Nephron progenitor cell (in vitro differentiated cells): ENCODE results near the gene APOBEC3C.
A peak's percentile ranks its signal among the peaks of the same experiment; 100 is the strongest.
"Not testable (repeated sequence)": the region's sequence is repeated elsewhere in the genome, so short reads cannot be mapped to it uniquely, and the experiment has no call there.

ENCODE experiments used
- DNase-seq: peaks from one replicate; pipeline ENCODE4 v3.0.0; 2021
- H3K27ac Mint-ChIP-seq: 2 replicates; pipeline ENCODE4 v1.8.0; 2021; ENCODE audit warnings: mild to moderate bottlenecking, moderate library complexity, mixed read lengths
- H3K27me3 Mint-ChIP-seq: 2 replicates; pipeline ENCODE4 v1.8.0; 2021; ENCODE audit warnings: mild to moderate bottlenecking, low read depth, mixed read lengths; ENCODE audit not compliant: poor library complexity
- H3K36me3 Mint-ChIP-seq: 2 replicates; pipeline ENCODE4 v1.8.0; 2021; ENCODE audit warnings: low read depth, mixed read lengths
- H3K4me1 Mint-ChIP-seq: 2 replicates; pipeline ENCODE4 v1.8.0; 2021; ENCODE audit warnings: mixed read lengths
- H3K4me3 Mint-ChIP-seq: 2 replicates; pipeline ENCODE4 v1.8.0; 2021; ENCODE audit warnings: mild to moderate bottlenecking, moderate library complexity, mixed read lengths
- H3K9me3 Mint-ChIP-seq: 2 replicates; pipeline ENCODE4 v1.8.0; 2021; ENCODE audit warnings: mild to moderate bottlenecking, moderate library complexity, mixed read lengths
- TF ChIP-seq, protein P1 (sequence below): fragments of 200-600 bp; sonication (generic); IDR thresholded peaks from 2 replicates; pipeline ENCODE4 v1.5.0; 2021; ENCODE audit warnings: antibody characterized with exemption

The APOBEC3C gene

DNA sequence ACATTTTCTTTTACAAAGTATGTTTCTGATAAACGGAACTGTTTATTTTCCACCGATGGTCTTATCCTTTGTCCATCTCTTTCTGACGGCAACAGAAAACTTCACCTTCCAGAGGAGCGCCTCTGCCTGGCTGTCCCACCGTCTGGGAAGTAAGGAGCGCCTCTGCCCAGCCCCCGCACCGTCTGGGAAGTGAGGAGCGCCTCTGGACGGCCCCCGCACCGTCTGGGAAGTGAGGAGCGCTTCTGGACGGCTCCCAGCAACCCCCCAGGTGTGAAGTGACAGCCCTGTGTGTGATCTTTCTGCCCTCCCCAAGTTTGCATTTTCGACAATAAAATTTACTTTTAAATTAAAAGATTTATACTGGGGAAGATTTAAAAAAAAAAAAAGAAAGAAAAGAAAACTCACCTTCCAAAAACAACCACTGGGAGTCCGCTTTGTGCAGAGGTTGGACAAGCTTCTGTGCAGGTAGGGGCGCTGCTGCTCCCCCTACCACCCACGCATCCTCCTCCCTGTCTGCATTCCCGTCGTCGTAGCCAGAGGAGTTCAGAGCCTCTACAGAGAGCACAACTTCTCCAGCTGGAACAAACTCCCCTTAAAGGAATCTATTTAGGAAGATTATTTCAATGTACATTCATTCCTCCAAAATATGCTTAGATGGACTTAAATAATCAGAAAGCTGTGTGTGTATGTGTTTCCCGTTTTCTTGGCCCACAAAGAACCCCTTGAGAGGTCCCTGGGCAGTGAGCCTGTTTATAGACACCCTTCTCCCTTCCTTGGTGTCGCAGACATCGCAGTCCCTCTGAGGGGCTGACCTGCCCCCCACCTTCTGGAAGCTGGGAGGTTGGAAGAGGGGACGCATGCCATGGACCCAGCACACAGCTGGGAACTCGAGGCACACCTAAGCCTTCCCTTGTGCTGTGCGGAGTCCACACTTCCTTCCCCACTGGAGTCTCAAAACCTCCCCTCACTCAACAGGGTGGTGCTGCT, 32.8 kb upstream of the APOBEC3C start:
- TF ChIP-seq, protein P1, sequence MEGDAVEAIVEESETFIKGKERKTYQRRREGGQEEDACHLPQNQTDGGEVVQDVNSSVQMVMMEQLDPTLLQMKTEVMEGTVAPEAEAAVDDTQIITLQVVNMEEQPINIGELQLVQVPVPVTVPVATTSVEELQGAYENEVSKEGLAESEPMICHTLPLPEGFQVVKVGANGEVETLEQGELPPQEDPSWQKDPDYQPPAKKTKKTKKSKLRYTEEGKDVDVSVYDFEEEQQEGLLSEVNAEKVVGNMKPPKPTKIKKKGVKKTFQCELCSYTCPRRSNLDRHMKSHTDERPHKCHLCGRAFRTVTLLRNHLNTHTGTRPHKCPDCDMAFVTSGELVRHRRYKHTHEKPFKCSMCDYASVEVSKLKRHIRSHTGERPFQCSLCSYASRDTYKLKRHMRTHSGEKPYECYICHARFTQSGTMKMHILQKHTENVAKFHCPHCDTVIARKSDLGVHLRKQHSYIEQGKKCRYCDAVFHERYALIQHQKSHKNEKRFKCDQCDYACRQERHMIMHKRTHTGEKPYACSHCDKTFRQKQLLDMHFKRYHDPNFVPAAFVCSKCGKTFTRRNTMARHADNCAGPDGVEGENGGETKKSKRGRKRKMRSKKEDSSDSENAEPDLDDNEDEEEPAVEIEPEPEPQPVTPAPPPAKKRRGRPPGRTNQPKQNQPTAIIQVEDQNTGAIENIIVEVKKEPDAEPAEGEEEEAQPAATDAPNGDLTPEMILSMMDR = peak; percentile 28
- H3K27ac Mint-ChIP-seq = no peak overlapping the region
- H3K9me3 Mint-ChIP-seq = peaks cover 62% of the 10 kb centered on the region
- peaks cover 13% of the 10 kb centered on the region for H3K36me3 Mint-ChIP-seq
- H3K27me3 Mint-ChIP-seq = peaks cover 12% of the 10 kb centered on the region
- H3K4me1 Mint-ChIP-seq = peaks cover 20% of the 10 kb centered on the region
- peak; percentile 33 for DNase-seq
- H3K4me3 Mint-ChIP-seq = no peak overlapping the region

DNA sequence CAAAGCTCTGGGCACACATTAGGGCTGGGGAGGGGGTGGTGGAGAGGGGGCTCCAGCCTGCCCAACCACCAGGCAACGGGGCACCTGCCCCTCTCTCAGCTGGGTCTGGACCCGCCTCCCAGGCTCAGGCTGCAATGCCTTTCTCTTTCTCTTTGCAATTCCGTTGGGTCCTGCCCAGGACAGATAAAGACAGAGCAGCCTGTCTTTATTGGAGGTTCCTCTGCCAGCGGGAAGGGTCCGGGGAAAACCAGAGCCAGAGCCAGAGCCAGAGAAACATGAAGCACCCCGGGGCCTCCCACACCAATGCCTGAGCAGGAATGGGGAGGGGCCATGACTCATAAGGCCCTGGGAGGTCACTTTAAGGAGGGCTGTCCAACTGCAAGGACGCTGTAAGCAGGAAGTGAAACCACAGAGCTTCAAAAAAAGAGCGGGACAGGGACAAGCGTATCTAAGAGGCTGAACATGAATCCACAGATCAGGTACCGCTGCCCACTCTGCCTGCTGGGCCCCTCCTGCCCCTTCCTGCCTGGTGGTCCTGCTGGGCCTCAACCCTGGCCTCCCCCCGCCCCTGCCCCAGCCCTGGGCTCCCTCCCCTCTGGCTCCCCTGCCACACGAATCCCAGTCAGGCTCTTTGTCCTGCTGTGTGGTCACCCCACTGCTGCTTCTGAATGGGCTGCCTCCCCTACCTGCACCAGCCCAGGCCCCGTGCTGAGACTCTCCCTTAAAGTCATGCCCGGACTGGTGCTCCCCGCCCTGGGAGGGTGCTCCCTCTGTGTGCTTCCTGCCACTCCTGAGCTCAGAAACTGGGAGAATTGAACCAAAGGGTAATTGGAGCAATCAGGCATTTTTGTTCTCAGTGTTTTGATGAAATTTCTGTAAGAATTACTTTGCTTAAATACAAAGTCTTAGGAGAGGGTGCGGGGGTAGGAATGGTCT, 31.8 kb upstream of the APOBEC3C start, which contains the start of gene APOBEC3B:
TSS of gene APOBEC3B (plus strand) at position 356 of the 936 bp plus-strand sequence. CDS start at position 463, 107 bp downstream.
- peak within 1 kb of the TSS; percentile 69 for H3K4me3 Mint-ChIP-seq
- peak; percentile 52 for DNase-seq
- peaks cover 13% of the 10 kb centered on the region for H3K27me3 Mint-ChIP-seq
- peaks cover 53% of the 10 kb centered on the region for H3K9me3 Mint-ChIP-seq
- H3K27ac Mint-ChIP-seq = peak within 1 kb of the TSS; percentile 91
- TF ChIP-seq, protein P1 = no peak
- H3K36me3 Mint-ChIP-seq = peaks cover 13% of the 10 kb centered on the region
- peaks cover 21% of the 10 kb centered on the region for H3K4me1 Mint-ChIP-seq

DNA sequence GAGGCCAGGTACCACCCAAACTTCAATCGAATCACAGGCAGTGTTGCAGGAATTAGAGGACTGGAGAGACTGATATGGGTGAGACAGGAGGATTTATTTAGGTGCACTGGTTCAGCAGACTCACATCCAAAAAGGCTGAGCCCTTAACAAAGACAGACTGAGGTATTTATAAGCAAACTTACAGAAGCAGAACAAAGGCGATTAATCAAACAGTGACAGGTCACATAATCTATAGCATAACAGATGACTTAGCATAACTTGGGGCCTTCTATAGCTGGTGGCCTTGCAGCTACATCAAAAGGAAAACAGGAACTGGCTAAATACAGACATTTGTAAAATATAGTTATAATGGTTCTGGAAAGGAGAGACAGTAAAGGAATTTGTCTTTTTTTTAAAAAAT, 29.8 kb upstream of the APOBEC3C start:
- TF ChIP-seq, protein P1 = no peak
- Mint-ChIP-seq H3K36me3 (peaks cover 10% of the 10 kb centered on the region), H3K27ac (no peak overlapping the region), H3K27me3 (peaks cover 16% of the 10 kb centered on the region), H3K9me3 (peaks cover 40% of the 10 kb centered on the region), H3K4me3 (no peak overlapping the region), H3K4me1 (peaks cover 27% of the 10 kb centered on the region)
- DNase-seq = no peak

DNA sequence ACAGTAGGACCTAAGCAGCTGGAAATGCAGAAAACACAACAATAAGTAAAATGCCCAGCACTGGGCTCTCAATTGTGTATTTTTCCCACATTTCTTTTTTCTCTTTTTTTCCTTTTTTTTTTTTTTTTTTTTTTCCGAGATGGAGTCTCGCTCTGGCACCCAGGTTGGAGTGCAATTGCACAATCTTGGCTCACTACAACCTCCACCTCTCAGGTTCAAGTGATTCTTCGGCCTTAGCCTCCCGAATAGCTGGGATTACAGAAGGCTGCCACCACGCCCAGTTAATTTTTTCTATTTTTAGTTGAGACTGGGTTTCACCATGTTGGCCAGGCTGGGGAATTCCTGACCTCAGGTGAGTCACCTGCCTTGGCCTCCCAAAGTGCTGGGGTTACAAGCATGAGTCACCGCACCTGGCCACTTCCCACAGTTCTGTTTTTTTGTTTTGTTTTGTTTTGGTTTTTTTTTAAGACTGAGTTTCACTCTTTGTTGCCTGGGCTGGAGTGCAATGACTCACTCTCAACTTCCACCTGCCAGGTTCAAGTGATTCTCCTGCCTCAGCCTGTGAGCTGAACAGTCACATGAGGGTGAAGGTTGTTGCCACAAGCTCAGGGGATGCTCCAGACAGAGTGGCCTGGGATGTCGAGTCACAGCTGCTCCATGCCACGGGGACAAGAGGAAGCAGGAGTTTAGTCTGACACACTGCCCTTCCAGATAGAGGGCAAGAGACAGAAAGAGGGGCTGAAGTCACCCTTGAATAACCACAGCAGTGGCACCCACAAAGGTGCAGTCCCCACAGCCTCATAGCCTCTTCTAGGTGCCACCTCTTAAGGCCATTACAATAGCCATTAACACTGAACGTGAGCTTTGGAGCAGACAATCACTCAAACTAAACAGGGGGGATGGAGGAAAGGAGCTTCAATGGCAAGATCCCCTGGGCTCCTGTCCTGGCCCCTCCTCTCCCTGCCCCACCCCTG, 29.0 kb upstream of the APOBEC3C start:
- DNase-seq, H3K36me3 Mint-ChIP-seq: not testable (repeated sequence)
- peaks cover 37% of the 10 kb centered on the region for H3K9me3 Mint-ChIP-seq

DNA sequence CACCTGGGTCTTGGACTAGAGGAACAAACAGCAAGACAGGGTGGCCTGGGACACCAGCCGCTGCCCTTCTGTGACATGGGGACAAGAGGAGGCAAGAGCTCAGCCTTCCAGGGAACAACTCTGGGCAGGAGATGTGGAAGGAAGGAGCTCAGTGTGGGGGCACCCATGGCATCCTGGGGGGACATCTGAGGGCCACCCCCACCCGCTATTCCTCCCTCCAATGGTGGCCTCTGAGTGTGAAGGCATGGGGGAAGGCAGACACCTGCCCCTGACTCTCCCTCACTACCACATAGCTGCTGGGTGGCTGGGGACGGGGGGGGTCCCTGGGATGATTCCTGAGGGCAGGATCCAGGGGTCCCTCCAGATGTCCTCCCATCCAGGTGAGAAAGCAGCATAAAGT, 27.4 kb upstream of the APOBEC3C start:
- peaks cover 11% of the 10 kb centered on the region for H3K27me3 Mint-ChIP-seq
- no peak overlapping the region for H3K27ac Mint-ChIP-seq
- H3K9me3 Mint-ChIP-seq = peaks cover 33% of the 10 kb centered on the region
- H3K4me1 Mint-ChIP-seq = peaks cover 21% of the 10 kb centered on the region
- no peak for DNase-seq
- H3K4me3 Mint-ChIP-seq = peak overlapping the region; percentile 23
- peaks cover 10% of the 10 kb centered on the region for H3K36me3 Mint-ChIP-seq
- TF ChIP-seq, protein P1 = no peak

More for the DNA sequence above, 29.0 kb upstream of the APOBEC3C start:
- H3K27ac Mint-ChIP-seq, H3K4me3 Mint-ChIP-seq: not testable (repeated sequence)
- Mint-ChIP-seq H3K4me1 (peaks cover 27% of the 10 kb centered on the region), H3K27me3 (peaks cover 16% of the 10 kb centered on the region)
